Measurements from ENCODE around the gene KRTAP5-7.
"Not testable (repeated sequence)": the region's sequence is repeated elsewhere in the genome, so short reads cannot be mapped to it uniquely, and the experiment has no call there.

Gene KRTAP5-7

GRCh38 chr11:71526796-71527575 lies at the start of gene KRTAP5-7:
TSS of gene KRTAP5-7 (plus strand) at chr11:71527267. CDS start at chr11:71527301, 34 bp downstream.
- not testable (repeated sequence) for DNase-seq

GRCh38 chr11:71477641-71478527 lies 49.2 kb upstream of the KRTAP5-7 start:
- DNase-seq = no peak

- no peak for DNase-seq
Measured at GRCh38 chr11:71478528-71478840, 48.6 kb upstream of the KRTAP5-7 start.

- DNase-seq = no peak
Measured at GRCh38 chr11:71481101-71481960, 45.7 kb upstream of the KRTAP5-7 start.

GRCh38 chr11:71482216-71482615 lies 44.9 kb upstream of the KRTAP5-7 start:
- no peak for DNase-seq

- DNase-seq = no peak
Measured at GRCh38 chr11:71482746-71483364, 44.2 kb upstream of the KRTAP5-7 start.

- no peak for DNase-seq
Measured at GRCh38 chr11:71483692-71484091, 43.4 kb upstream of the KRTAP5-7 start.

GRCh38 chr11:71484248-71485062 lies 42.6 kb upstream of the KRTAP5-7 start:
- DNase-seq = no peak

- DNase-seq = no peak
Measured at GRCh38 chr11:71485063-71485399, 42.0 kb upstream of the KRTAP5-7 start.

- DNase-seq = no peak
Measured at GRCh38 chr11:71485466-71485865, 41.6 kb upstream of the KRTAP5-7 start.

- no peak for DNase-seq
Measured at GRCh38 chr11:71486320-71486719, 40.7 kb upstream of the KRTAP5-7 start.

GRCh38 chr11:71488681-71489270 lies 38.3 kb upstream of the KRTAP5-7 start:
- DNase-seq = no peak

GRCh38 chr11:71489311-71490043 lies 37.6 kb upstream of the KRTAP5-7 start:
- no peak for DNase-seq

- DNase-seq = no peak
Measured at GRCh38 chr11:71490044-71490730, 36.9 kb upstream of the KRTAP5-7 start.

GRCh38 chr11:71490731-71491390 lies 36.2 kb upstream of the KRTAP5-7 start:
- no peak for DNase-seq

- DNase-seq = no peak
Measured at GRCh38 chr11:71491531-71491930, 35.5 kb upstream of the KRTAP5-7 start.

GRCh38 chr11:71491940-71492339 lies 35.1 kb upstream of the KRTAP5-7 start:
- no peak for DNase-seq

Measured in nucleus accumbens (tissue), 56 donors.